Measurements from ENCODE around the gene TNS3.

- TF ChIP-seq MAX (IDR thresholded peaks at IDR 0.05; ENCODE audit: insufficient read depth, insufficient read length) (no peak), EZH2 (IDR thresholded peaks at IDR 0.05; ENCODE audit: borderline replicate concordance, low read depth, low read length, severe bottlenecking) (no peak), CTCF (IDR thresholded peaks at IDR 0.05; ENCODE audit: extremely low read depth in 1 of 2, insufficient read depth in 1 of 2, low read depth in 1 of 2, low read length in 2 of 2) (no peak), POLR2AphosphoS5 (IDR thresholded peaks at IDR 0.05; ENCODE audit: insufficient read depth, low read depth, low read length) (no peak), MYC (IDR thresholded peaks at IDR 0.05; ENCODE audit: low read depth, low read length) (no peak)
These were observed 256.6 kb downstream of the TNS3 start for GRCh38 chr7:47325337-47325736.

Data from endothelial cell of umbilical vein (primary cell).